ENCODE results near the gene MYBPH. TPM values are rescaled to one million over a fixed set of nuclear protein-coding genes. Genes with fewer than 3 reads are reported as not detected.
A peak's percentile ranks its signal among the peaks of the same experiment; 100 is the strongest.

The MYBPH gene
- total and polyA plus RNA-seq, 12 donors: 0.64 TPM; not detected in 11

- Histone ChIP-seq H3K27ac (no peak overlapping the region), H3K27me3 (peaks cover 10% of the 10 kb centered on the region), H3K36me3 (replicated peaks in 1 of 2) (no peaks in the 10 kb centered on the region), H3K4me1 (replicated peaks in 1 of 2) (peaks cover 14 to 28% of the 10 kb centered on the region in 2 donors), H3K9me3 (replicated peaks in 1 of 3) (no peaks in the 10 kb centered on the region), H3K4me3 (no peak overlapping the region)
- intact Hi-C loops (cut with DNase I): no loop called here
- DNase-seq: peak; percentile 46 to 69 (median 61)
- 46 to 55% (median 49%) methylated on average over 5 to 7 of the region's 7 CpGs for WGBS, 4 donors
- no peak for TF ChIP-seq POLR2A (IDR thresholded peaks at IDR 0.05)
- TF ChIP-seq, protein P1, sequence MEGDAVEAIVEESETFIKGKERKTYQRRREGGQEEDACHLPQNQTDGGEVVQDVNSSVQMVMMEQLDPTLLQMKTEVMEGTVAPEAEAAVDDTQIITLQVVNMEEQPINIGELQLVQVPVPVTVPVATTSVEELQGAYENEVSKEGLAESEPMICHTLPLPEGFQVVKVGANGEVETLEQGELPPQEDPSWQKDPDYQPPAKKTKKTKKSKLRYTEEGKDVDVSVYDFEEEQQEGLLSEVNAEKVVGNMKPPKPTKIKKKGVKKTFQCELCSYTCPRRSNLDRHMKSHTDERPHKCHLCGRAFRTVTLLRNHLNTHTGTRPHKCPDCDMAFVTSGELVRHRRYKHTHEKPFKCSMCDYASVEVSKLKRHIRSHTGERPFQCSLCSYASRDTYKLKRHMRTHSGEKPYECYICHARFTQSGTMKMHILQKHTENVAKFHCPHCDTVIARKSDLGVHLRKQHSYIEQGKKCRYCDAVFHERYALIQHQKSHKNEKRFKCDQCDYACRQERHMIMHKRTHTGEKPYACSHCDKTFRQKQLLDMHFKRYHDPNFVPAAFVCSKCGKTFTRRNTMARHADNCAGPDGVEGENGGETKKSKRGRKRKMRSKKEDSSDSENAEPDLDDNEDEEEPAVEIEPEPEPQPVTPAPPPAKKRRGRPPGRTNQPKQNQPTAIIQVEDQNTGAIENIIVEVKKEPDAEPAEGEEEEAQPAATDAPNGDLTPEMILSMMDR (IDR thresholded peaks at IDR 0.05): no peak
Measured at GRCh38 chr1:203129501-203130231, 46.0 kb downstream of the MYBPH start.

DNA sequence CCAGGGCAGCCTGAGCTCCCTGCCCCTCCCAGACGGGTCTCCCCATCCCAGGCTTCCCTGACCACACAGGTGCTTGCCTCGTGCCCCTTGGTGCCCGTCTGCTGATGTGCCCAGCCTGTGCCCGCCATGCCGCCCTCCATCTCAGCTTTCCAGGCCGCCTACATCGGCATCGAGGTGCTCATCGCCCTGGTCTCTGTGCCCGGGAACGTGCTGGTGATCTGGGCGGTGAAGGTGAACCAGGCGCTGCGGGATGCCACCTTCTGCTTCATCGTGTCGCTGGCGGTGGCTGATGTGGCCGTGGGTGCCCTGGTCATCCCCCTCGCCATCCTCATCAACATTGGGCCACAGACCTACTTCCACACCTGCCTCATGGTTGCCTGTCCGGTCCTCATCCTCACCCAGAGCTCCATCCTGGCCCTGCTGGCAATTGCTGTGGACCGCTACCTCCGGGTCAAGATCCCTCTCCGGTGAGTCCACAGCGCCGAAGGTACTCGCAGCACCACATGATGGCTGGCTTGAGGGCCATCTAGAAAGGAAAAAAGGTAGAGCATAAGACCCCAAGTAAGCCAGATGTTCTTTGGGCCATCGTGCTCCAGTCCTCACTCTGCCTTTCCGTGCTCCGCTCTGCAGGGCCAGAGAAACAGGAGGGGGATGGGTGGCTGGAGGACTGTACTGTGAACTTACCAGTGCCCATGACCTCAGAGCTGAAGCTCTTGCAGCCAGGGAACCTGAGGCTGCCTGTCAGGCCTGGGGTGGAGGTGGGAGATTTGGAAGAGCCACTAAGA lies 46.7 kb downstream of the MYBPH start:
- peaks cover 14 to 28% of the 10 kb centered on the region in 2 donors for H3K4me1 ChIP-seq (replicated peaks in 1 of 2)
- H3K9me3 ChIP-seq (replicated peaks in 1 of 3): no peaks in the 10 kb centered on the region
- peak in 1 of 7 donors; percentile 45 for DNase-seq
- peaks cover 10% of the 10 kb centered on the region for H3K27me3 ChIP-seq
- intact Hi-C loops (cut with DNase I): no loop called here
- TF ChIP-seq, protein P1 (IDR thresholded peaks at IDR 0.05): no peak
- TF ChIP-seq POLR2A (IDR thresholded peaks at IDR 0.05): no peak
- H3K4me3 ChIP-seq: no peak overlapping the region
- H3K36me3 ChIP-seq (replicated peaks in 1 of 2): no peaks in the 10 kb centered on the region
- no peak overlapping the region for H3K27ac ChIP-seq
- 93 to 94% (median 93%) methylated on average over 12 to 29 of the region's 29 CpGs for WGBS, 4 donors

DNA sequence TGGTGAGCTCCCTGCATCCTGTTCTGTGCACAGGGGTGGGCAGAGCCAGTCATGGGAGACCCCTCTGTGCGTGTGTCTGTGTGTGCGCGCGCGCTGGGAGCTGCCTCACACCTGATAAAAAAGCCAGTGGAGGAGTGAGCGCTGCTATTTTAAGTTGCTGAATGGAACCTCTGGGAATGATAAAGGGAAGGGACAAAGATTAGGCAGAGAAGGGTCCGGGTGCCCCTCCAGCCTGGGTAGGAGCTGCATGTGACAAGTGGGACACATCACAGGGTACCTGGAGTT lies 47.3 kb downstream of the MYBPH start:
- Histone ChIP-seq H3K9me3 (replicated peaks in 1 of 3) (no peaks in the 10 kb centered on the region), H3K4me1 (replicated peaks in 1 of 2) (peaks cover 14 to 28% of the 10 kb centered on the region in 2 donors), H3K4me3 (peak overlapping the region in 1 of 4 donors; percentile 35), H3K36me3 (replicated peaks in 1 of 2) (no peaks in the 10 kb centered on the region), H3K27me3 (peaks cover 12% of the 10 kb centered on the region), H3K27ac (no peak overlapping the region)
- no peak for TF ChIP-seq POLR2A (IDR thresholded peaks at IDR 0.05)
- TF ChIP-seq, protein P1 (IDR thresholded peaks at IDR 0.05): no peak
- WGBS, 4 donors: 33 to 54% (median 43%) methylated on average over 1 to 7 of the region's 7 CpGs
- DNase-seq: no peak
- intact Hi-C loops (cut with DNase I): no loop called here

- WGBS, 4 donors: 0 to 1% (median 1%) methylated on average over 20 to 51 of the region's 51 CpGs
- no peaks in the 10 kb centered on the region for H3K36me3 ChIP-seq (replicated peaks in 1 of 2)
- H3K4me1 ChIP-seq (replicated peaks in 1 of 2): peaks cover 14 to 28% of the 10 kb centered on the region in 2 donors
- H3K27me3 ChIP-seq: peaks cover 16% of the 10 kb centered on the region
- intact Hi-C loops (cut with DNase I): no loop called here
- DNase-seq: peak; percentile 54 to 80 (median 76)
- H3K4me3 ChIP-seq: peak within 1 kb of the TSS in 1 of 4 donors; percentile 35
- no peak within 1 kb of the TSS for H3K27ac ChIP-seq
- TF ChIP-seq, protein P1 (IDR thresholded peaks at IDR 0.05): peak in 1 of 6 experiments; percentile 7
- no peak for TF ChIP-seq POLR2A (IDR thresholded peaks at IDR 0.05)
- no peaks in the 10 kb centered on the region for H3K9me3 ChIP-seq (replicated peaks in 1 of 3)
Measured at GRCh38 chr1:203127666-203128430, 47.8 kb downstream of the MYBPH start, which contains the start of gene ADORA1. Gene ADORA1 (plus strand): TSS chr1:203127726. CDS start chr1:203128842, 1,116 bp downstream.

Measured in adrenal gland (tissue), 12 donors.